Activated CD4-positive, alpha-beta T cell treated with anti-CD3 and anti-CD28 coated beads for 24 hours (primary cell): ENCODE measurements around the gene PRR36.
"Not testable (repeated sequence)": the region's sequence is repeated elsewhere in the genome, so short reads cannot be mapped to it uniquely, and the experiment has no call there.

Source experiments
- DNase-seq, 2 donors: peaks; one replicate each; pipeline ENCODE4 v3.0.0-alpha.2; 2020; ENCODE audit warnings: low read depth in 2 of 2

The PRR36 gene

DNA sequence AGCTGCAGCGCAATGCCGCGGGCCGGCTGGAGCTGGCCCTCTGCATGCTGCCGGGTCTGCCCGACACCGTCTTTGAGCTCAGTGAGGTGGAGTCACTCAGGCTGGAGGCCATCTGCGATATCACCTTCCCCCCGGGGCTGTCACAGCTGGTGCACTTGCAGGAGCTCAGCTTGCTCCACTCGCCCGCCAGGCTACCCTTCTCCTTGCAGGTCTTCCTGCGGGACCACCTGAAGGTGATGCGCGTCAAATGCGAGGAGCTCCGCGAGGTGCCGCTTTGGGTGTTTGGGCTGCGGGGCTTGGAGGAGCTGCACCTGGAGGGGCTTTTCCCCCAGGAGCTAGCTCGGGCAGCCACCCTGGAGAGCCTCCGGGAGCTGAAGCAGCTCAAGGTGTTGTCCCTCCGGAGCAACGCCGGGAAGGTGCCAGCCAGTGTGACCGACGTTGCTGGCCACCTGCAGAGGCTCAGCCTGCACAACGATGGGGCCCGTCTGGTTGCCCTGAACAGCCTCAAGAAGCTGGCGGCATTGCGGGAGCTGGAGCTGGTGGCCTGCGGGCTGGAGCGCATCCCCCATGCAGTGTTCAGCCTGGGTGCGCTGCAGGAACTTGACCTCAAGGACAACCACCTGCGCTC lies 25.7 kb upstream of the PRR36 start:
- DNase-seq, result no peak

GRCh38 chr19:7898967-7899366 lies 24.8 kb upstream of the PRR36 start:
- no peak for DNase-seq

DNA sequence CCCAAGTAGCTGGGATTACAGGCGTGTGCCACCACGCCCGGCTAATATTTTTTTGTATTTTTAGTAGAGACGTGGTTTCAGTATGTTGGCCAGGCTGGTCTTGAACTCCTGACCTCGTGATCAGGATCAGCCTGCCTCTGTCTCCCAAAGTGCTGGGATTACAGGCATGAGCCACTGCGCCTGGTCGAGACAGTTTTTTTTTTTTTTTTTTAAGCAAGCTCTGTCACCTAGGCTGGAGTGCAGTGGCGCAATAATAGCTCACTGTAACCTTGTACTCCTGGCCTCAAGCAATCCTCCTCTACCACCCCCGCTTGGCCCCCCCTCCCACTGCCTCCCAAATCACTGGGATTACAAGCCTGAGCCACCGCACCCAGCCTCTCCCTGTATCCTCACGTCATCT lies 23.1 kb upstream of the PRR36 start:
- DNase-seq, result no peak

DNA sequence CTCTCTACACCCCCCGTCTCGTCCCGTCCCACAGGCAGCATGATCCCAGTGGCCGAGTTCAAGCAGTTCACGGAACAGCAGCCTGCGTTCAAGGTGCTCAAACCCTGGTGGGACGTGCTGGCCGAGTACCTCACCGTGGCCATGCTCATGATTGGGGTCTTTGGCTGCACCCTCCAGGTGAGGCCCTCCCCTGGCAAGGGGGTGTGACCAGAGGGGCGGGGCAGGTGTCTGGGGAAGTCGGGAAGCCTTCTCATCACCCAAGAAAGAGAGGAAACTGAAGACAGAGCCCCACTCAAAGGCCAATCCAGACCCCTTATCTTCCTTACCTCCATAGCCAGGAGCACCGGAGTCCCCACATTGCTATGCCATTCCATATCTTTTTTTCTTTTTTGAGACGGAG lies 21.4 kb upstream of the PRR36 start:
- no peak for DNase-seq

- DNase-seq, result no peak
These were observed 20.6 kb upstream of the PRR36 start for GRCh38 chr19:7894612-7895309.

GRCh38 chr19:7893362-7894101 lies 19.3 kb upstream of the PRR36 start:
- not testable (repeated sequence) for DNase-seq

- DNase-seq, result no peak
These were observed 14.6 kb upstream of the PRR36 start for GRCh38 chr19:7888826-7889217.

- peak in 1 of 2 donors; percentile 46 for DNase-seq
These were observed 14.1 kb upstream of the PRR36 start, which contains the start of gene LRRC8E for GRCh38 chr19:7888145-7888825. Gene LRRC8E (plus strand): TSS chr19:7888510. CDS start chr19:7895604, 7,094 bp downstream.

GRCh38 chr19:7887408-7888144 lies 13.4 kb upstream of the PRR36 start:
- no peak for DNase-seq

GRCh38 chr19:7885818-7886217 lies 11.6 kb upstream of the PRR36 start:
- no peak for DNase-seq

GRCh38 chr19:7883796-7884570 lies 9.8 kb upstream of the PRR36 start:
- no peak for DNase-seq

GRCh38 chr19:7883105-7883504 lies 8.9 kb upstream of the PRR36 start:
- no peak for DNase-seq

GRCh38 chr19:7881910-7882309 lies 7.7 kb upstream of the PRR36 start:
- DNase-seq, result no peak

DNA sequence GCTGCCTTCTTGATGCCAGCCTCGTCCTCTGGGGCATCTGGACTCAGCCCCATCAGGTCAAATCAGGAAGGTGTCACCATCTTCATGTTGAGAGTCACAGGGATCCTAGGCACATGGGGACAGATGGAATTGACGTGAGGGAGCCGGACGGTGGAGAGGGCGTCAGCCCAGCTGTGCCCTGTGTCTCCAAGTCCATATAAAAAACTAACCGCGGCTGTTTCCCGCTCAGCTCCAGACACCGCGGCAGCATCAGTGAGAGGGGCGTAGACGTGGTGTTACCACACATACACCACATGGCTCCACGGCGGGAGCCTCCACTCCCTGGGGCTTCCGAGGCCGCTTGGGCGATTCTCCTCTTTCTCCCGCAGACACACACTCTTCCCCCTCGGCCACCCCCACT lies 5.6 kb upstream of the PRR36 start:
- no peak for DNase-seq

- no peak for DNase-seq
These were observed 5.1 kb upstream of the PRR36 start for GRCh38 chr19:7879111-7879807.

DNA sequence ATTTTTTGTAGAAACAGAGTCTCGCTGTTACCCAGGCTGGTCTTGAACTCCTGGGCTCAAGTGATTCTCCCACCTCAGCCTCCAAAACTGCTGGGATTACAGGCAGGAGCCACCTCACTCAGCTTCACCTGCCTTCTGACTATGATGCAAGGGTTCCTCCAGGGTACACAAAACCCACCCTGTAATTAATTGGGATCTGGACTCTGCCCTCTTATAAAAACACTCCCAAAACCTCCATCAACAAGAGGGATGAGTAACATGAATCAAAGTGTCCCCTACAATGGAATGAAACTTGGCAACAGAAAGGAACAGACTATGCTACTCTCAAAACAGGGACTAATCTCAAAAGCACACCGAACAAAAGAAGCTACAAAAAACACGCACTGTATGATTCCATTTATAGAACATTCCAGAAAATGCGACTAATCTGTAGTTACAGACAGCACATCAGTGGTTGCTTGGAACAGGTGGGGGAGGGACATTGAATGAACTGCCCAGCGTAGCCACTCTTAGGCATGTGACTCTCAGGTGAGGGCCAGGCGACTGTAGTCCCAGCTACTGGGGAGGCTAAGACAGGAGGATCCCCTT lies 3.2 kb upstream of the PRR36 start:
- DNase-seq, result no peak

DNA sequence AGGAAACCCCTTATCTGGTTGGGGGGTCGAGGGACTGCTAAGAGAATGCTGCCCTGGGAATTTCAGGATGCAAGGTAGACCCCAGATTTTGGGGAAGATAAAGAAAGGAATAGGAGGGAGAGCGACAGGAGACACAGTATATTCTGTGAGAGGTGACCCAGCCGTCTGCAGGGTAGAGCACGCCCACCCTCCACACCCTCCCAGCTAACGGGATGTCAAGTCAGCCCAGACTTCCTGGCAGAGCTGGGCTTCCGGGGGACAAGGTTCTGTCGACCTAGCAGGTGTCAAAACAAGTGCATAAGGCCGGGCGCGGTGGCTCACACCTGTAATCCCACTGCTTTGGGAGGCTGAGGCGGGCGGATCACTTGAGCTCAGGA lies 695 bp upstream of the PRR36 start:
- no peak for DNase-seq

- no peak for DNase-seq
These were observed 700 bp downstream of the PRR36 start for GRCh38 chr19:7873304-7874075.
